GM21528 (cell line): ENCODE results near the gene INVS.
"Not testable (repeated sequence)": the region's sequence is repeated elsewhere in the genome, so short reads cannot be mapped to it uniquely, and the experiment has no call there.

Experiments used
- ATAC-seq: cut with Tn5 transposase; IDR thresholded peaks from one replicate; pipeline ENCODE4 v1.9.1; 2021; ENCODE audit warnings: mild to moderate bottlenecking, moderate library complexity; ENCODE audit not compliant: unreplicated experiment, low FRiP score

INVS gene, protein sequence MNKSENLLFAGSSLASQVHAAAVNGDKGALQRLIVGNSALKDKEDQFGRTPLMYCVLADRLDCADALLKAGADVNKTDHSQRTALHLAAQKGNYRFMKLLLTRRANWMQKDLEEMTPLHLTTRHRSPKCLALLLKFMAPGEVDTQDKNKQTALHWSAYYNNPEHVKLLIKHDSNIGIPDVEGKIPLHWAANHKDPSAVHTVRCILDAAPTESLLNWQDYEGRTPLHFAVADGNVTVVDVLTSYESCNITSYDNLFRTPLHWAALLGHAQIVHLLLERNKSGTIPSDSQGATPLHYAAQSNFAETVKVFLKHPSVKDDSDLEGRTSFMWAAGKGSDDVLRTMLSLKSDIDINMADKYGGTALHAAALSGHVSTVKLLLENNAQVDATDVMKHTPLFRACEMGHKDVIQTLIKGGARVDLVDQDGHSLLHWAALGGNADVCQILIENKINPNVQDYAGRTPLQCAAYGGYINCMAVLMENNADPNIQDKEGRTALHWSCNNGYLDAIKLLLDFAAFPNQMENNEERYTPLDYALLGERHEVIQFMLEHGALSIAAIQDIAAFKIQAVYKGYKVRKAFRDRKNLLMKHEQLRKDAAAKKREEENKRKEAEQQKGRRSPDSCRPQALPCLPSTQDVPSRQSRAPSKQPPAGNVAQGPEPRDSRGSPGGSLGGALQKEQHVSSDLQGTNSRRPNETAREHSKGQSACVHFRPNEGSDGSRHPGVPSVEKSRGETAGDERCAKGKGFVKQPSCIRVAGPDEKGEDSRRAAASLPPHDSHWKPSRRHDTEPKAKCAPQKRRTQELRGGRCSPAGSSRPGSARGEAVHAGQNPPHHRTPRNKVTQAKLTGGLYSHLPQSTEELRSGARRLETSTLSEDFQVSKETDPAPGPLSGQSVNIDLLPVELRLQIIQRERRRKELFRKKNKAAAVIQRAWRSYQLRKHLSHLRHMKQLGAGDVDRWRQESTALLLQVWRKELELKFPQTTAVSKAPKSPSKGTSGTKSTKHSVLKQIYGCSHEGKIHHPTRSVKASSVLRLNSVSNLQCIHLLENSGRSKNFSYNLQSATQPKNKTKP

GRCh38 chr9:100098887-100099721 is at the start of gene INVS, which contains the start of gene ERP44:
Gene INVS (plus strand): TSS chr9:100099243. CDS start chr9:100104522, 5,279 bp downstream.
Gene ERP44 (minus strand): TSS chr9:100099000. CDS start chr9:100098840, 160 bp downstream.
- ATAC-seq: peak; percentile 98

GRCh38 chr9:100049551-100049950 is 49.5 kb upstream of the INVS start:
- no peak for ATAC-seq

DNA sequence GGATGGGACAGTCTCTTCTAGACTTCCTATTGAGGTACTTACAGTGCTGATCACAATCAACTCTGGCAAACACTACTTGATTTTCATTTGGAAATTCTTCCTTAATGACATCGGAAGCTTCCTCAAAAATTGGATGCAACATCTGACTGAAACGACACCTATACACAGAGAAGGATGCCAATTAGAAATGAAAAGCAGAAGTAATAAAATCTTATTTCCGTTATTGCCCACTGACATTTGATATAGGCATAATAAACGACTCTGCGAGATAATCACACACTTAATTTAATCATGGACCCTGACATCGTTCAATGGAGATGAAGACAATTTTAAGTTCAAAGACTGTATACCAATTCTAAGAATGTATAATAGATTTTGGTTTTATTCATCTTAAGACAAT is 46.7 kb upstream of the INVS start:
- ATAC-seq: no peak

GRCh38 chr9:100056561-100056960 is 42.5 kb upstream of the INVS start:
- no peak for ATAC-seq

- ATAC-seq: no peak
Observed at GRCh38 chr9:100057624-100058023, 41.4 kb upstream of the INVS start.

DNA sequence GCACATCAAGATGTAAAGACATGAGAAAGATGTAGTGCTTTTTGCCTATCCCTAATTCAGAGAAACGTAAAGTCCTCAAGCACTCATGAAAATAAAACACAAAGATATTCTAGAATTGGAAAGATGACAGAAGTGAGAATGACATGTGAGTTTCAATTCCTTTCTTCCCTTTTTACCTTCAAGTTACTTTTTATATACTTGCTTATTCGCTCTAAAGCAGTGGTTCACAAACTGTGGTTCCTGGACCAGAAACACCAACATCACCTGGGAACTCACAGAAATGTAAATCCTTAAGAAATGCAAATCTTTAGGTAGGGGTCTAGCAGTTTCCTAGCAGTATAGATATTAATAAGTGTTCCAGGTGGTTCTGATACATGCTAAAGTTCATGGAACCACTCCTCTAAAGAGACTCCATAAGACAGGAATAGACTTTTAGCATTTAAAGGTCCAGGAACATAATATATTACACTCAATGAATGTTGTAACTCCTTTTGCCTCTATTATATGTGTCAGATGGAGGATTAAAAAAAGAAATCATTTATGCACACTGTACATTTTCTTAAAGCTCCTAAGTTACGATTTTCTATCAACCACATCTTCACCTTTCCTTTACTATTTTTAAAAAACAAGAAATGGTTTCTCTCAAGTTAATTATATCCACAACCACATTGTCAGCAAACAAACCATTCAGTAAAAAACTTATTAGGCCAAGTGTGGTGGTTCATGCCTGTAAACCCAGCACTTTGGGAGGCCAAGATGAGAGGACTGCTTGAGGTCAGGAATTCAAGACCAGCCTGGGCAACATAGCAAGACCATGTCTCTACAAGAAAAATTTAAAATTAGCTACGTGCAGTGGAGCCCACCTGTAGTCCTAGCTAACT is 40.1 kb upstream of the INVS start:
- ATAC-seq: peak; percentile 87

DNA sequence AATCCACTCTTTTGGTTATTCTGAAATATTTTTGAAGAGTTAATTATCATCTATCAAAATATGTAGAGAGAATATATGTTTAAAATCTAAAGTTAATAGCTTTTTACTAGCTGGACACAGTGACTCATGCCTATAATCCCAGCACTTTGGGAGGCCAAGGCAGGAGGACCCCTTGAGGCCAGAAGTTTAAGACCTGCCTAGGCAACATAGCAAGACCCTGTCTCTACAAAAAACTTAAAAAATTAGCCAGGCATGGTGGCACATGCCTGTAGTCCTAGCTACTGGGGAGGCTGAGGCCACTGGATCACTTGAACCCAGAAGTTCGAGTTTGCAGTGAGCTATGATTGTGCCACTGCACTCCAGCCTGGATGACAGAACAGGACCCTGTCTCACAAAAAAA is 36.4 kb upstream of the INVS start:
- ATAC-seq: not testable (repeated sequence)

DNA sequence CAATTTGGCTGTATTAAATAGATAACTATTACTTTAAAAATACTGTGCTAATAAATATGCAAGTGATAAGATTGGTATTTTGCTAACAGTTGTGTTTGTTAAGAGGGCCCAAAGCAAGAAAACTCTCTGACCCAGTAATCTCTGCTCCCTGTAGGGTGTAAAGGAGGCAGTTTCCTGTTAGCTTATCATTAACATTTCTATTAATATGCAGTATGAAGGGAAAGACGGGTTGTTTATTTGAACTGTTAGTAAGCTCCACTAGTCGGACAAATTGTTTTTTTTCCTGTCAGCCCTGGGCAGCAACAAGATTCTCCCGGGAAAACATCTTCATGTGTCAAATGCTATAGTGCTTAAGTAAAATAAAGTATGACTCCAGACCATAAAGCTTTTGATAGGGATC is 35.9 kb upstream of the INVS start:
- no peak for ATAC-seq

DNA sequence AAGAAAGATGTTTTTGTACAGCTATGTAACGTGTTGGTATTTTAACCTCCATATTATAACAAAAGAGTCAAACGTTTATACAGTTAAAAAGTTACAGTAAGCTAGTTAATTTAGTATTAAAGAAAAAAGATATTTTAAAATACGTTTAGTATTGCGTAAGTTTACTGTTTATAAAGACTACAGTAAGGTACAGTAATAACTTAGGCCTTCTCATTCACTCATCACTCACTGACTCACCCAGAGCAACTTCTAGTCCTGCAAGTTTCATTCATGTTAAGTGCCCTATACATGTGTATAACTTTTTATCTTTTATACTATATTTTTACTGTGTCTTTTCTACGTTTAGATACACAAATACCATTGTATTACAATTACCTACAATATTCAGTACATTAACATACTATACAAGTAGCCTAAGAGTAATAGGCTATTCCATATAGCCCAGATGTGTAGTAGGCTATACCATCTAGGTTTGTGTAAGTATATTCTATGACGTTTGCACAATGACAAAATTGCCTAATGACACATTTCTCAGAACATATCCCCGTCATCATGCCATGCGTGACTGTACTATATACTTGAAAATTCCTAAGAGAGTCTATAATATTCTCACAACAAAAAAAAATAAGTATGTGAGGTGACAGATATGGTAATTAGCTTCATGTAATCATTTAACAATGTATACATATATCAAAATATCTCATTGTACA is 34.0 kb upstream of the INVS start:
- no peak for ATAC-seq

GRCh38 chr9:100066539-100066938 is 32.5 kb upstream of the INVS start:
- peak; percentile 60 for ATAC-seq

DNA sequence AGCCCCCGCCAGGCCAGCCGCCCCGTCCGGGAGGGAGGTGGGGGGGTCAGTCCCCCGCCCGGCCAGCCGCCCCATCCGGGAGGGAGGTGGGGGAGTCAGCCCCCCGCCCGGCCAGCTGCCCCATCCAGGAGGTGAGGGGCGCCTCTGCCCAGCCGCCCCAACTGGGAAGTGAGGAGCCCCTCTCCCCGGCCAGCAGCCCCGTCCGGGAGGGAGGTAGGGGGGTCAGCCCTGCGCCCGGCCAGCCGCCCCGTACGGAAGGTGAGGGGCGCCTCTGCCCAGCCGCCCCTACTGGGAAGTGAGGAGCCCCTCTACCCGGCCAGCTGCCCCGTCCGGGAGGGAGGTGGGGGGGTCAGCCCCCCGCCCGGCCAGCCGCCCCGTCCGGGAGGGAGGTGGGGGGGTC is 31.1 kb upstream of the INVS start:
- not testable (repeated sequence) for ATAC-seq

- not testable (repeated sequence) for ATAC-seq
Observed at GRCh38 chr9:100069068-100069467, 30.0 kb upstream of the INVS start.

DNA sequence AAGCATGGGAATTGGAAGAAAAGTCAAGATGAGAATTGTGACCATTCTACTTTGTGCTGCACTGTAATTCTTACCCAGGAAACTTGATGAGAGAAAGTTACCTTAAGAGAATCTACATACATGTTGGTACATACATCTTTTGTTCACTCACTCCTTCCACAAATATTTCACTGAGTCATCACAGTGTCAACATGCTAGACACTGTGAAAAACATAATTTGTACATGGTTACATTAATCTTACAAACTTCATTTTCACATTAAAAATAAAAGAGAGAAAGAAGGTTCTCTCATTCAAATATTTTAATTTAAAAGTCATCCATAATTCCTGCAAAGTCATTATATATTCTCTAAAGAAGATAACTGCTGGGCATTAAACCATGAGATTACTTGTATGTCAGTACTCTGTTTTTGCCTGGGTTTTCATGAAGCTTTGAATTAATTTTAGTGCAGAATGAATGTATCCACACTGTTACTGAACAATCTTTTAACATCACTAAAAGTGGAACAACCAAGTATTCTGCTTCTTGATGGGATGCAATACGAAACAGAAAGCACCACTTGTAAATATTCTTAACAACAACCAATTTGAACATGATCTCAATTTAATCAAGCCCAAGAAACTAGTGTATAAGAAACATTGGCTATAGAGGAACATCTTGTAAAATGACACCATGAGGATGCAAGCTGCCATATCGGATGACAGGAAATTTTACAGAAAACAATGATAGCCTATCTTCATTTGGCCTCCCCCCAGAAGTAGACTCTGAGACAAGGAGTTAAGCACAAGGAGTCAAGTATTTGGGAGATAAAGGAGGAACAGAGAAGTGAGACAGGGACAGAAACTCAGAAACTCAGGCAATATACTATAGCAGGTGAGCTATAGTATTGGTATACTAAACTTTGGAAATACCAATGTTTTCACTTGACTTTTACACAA is 28.7 kb upstream of the INVS start:
- no peak for ATAC-seq

DNA sequence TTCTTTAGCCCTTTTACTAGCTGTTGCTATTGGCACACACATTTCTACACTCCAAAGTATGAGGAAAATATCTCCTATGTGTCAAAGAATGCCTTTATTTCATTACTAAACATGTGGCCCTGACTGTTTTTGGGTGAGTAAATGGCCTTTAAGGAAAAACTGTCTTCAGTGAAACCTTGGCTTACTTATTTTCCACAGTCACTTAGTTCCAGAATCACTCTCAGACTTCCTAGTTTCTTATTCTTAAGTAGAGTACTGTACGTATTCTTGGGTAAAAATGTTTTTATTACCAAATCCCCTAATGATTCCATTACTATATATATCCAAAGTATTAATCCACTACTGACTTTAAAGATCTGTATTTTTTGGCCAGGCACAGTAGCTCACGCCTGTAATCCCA is 27.8 kb upstream of the INVS start:
- no peak for ATAC-seq

GRCh38 chr9:100072805-100073204 is 26.2 kb upstream of the INVS start:
- ATAC-seq: no peak

- no peak for ATAC-seq
Observed at GRCh38 chr9:100074093-100074492, 24.9 kb upstream of the INVS start.

DNA sequence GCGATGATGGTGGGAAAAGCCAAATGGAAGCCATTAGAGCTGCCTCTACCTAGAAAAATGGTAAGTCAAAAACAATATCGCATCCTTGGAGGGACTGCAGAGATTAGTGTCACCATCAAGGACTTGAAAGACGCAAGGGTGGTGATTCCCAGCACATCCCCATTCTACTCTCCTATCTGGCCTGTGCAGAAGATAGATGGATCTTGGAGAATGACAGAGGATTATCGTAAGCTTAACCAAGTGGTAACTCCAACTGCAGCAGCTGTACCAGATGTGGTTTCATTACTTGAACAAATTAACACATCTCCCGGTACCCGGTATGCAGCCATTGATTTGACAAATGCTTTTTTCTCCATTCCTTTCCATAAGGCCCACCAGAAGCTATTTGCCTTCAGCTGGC is 24.1 kb upstream of the INVS start:
- ATAC-seq: no peak
